Astrocyte (in vitro differentiated cells and primary cell): Measurements from ENCODE around the gene NSUN7. TPM values are rescaled to one million over a fixed set of nuclear protein-coding genes. Genes with fewer than 3 reads are reported as not detected.
"Not testable (repeated sequence)": the region's sequence is repeated elsewhere in the genome, so short reads cannot be mapped to it uniquely, and the experiment has no call there.

Experiments used
- DNase-seq: peaks from one replicate; pipeline ENCODE4 v3.0.0-alpha.2; 2010; ENCODE audit warnings: low read depth
- FAIRE-seq: peaks from 2 replicates; lab custom pipeline; 2011; peaks lifted over from hg19 to GRCh38; lab: Jason Lieb, UNC
- H2AFZ ChIP-seq: 2 replicates; pipeline ENCODE4 v1.6.0; 2012; ENCODE audit warnings: low read depth, low read length, inconsistent platforms
- H3K27ac ChIP-seq: 2 replicates; pipeline ENCODE4 v1.5.1; 2011; ENCODE audit warnings: low read depth, low read length, inconsistent platforms
- H3K27me3 ChIP-seq: 2 replicates; pipeline ENCODE4 v1.6.0; 2011; ENCODE audit warnings: low read length, inconsistent platforms; ENCODE audit not compliant: insufficient read depth
- H3K36me3 ChIP-seq: 2 replicates; pipeline ENCODE4 v1.5.1; 2011; ENCODE audit warnings: low read length, inconsistent platforms; ENCODE audit not compliant: insufficient read depth
- H3K4me1 ChIP-seq: 2 replicates; pipeline ENCODE4 v1.5.1; 2011; ENCODE audit warnings: low read length, inconsistent platforms; ENCODE audit not compliant: insufficient read depth
- H3K4me2 ChIP-seq: 2 replicates; pipeline ENCODE4 v1.6.0; 2012; ENCODE audit warnings: low read length, inconsistent platforms
- H3K4me3 ChIP-seq: 2 replicates; pipeline ENCODE4 v1.5.1; 2011; ENCODE audit warnings: low read depth, mild to moderate bottlenecking, low read length, inconsistent platforms; ENCODE audit not compliant: insufficient read depth
- H3K79me2 ChIP-seq: 2 replicates; pipeline ENCODE4 v1.6.0; 2012; ENCODE audit warnings: mild to moderate bottlenecking, low read length, inconsistent platforms; ENCODE audit not compliant: insufficient read depth
- H3K9ac ChIP-seq: 2 replicates; pipeline ENCODE4 v1.6.0; 2012; ENCODE audit warnings: mild to moderate bottlenecking, low read length, inconsistent platforms
- H3K9me3 ChIP-seq: 2 replicates; pipeline ENCODE4 v1.5.1; 2012; ENCODE audit warnings: low read depth, mild to moderate bottlenecking, low read length, inconsistent platforms; ENCODE audit not compliant: insufficient read depth
- H4K20me1 ChIP-seq: 2 replicates; pipeline ENCODE4 v1.6.0; 2012; ENCODE audit warnings: low read length, inconsistent platforms; ENCODE audit not compliant: insufficient read depth
- H3K27ac Mint-ChIP-seq: one replicate; pipeline ENCODE4 v1.8.0; 2021; ENCODE audit warnings: mild to moderate bottlenecking, mixed read lengths; ENCODE audit not compliant: unreplicated experiment
- H3K27me3 Mint-ChIP-seq: one replicate; pipeline ENCODE4 v1.8.0; 2021; ENCODE audit warnings: low read depth, mixed read lengths; ENCODE audit not compliant: unreplicated experiment
- H3K36me3 Mint-ChIP-seq: one replicate; pipeline ENCODE4 v1.8.0; 2021; ENCODE audit warnings: low read depth, mixed read lengths; ENCODE audit not compliant: unreplicated experiment
- H3K4me1 Mint-ChIP-seq: one replicate; pipeline ENCODE4 v1.8.0; 2021; ENCODE audit warnings: low read depth, mixed read lengths; ENCODE audit not compliant: unreplicated experiment
- H3K4me3 Mint-ChIP-seq: one replicate; pipeline ENCODE4 v1.8.0; 2021; ENCODE audit warnings: mild to moderate bottlenecking, moderate library complexity, mixed read lengths; ENCODE audit not compliant: unreplicated experiment
- H3K9me3 Mint-ChIP-seq: one replicate; pipeline ENCODE4 v1.8.0; 2021; ENCODE audit warnings: mild to moderate bottlenecking, mixed read lengths; ENCODE audit not compliant: unreplicated experiment
- CTCF ChIP-seq: IDR thresholded peaks from 2 replicates; pipeline ENCODE4 v1.5.1; 2011; ENCODE audit warnings: low read depth, mild to moderate bottlenecking, inconsistent platforms, low read length, moderate library complexity; ENCODE audit not compliant: insufficient read depth
- EZH2 ChIP-seq: IDR thresholded peaks from 2 replicates; pipeline ENCODE4 v1.6.1; 2012; ENCODE audit warnings: mild to moderate bottlenecking, low read length, inconsistent platforms; ENCODE audit not compliant: insufficient read depth
- total RNA-seq: library from RNA; stranded (reverse); gene quantifications from 2 replicates; pipeline ENCODE4 v1.2.1, GENCODE V29; 2021

Gene NSUN7
- total RNA-seq, 1 donor from 2014 or later, result 2.5 TPM

DNA sequence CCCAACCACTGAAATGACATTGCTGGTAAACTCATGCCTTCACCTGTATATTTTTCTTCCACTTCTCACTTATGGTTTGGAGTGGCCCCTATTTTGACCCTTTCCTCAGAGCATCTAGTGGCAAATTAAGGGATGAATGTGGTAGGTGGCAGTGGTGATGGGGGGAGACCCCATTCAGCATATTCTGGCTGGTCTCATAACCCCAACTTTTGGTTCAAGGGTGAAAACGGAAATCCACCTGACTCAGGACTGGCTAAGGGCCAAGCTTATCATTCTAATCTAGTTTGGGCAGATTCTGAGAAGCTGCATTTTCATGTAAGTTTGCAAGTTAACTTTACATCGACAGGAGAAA, 47.0 kb upstream of the NSUN7 start:
- H3K27ac Mint-ChIP-seq, result no peak overlapping the region

GRCh38 chr4:40704073-40704472, 45.7 kb upstream of the NSUN7 start:
- no peaks in the 10 kb centered on the region for H3K4me1 Mint-ChIP-seq
- no peaks in the 10 kb centered on the region for H4K20me1 ChIP-seq
- no peak for FAIRE-seq
- H3K27ac Mint-ChIP-seq, result no peak overlapping the region
- no peak overlapping the region for H2AFZ ChIP-seq
- H3K36me3 ChIP-seq, result no peaks in the 10 kb centered on the region
- H3K4me1 ChIP-seq, result no peaks in the 10 kb centered on the region
- no peak overlapping the region for H3K4me2 ChIP-seq
- no peak for DNase-seq
- no peak overlapping the region for H3K27ac ChIP-seq
- TF ChIP-seq EZH2 (no peak), CTCF (no peak)
- no peak overlapping the region for H3K9ac ChIP-seq
- no peaks in the 10 kb centered on the region for H3K27me3 ChIP-seq
- no peaks in the 10 kb centered on the region for H3K27me3 Mint-ChIP-seq
- no peaks in the 10 kb centered on the region for H3K36me3 Mint-ChIP-seq
- H3K9me3 Mint-ChIP-seq, result no peaks in the 10 kb centered on the region
- no peaks in the 10 kb centered on the region for H3K9me3 ChIP-seq
- H3K79me2 ChIP-seq, result no peaks in the 10 kb centered on the region
- H3K4me3 Mint-ChIP-seq, result no peak overlapping the region
- no peak overlapping the region for H3K4me3 ChIP-seq

More for the DNA sequence above, 47.0 kb upstream of the NSUN7 start:
- Histone ChIP-seq H3K9ac (no peak overlapping the region), H3K4me2 (no peak overlapping the region), H3K27me3 (no peaks in the 10 kb centered on the region), H3K4me3 (no peak overlapping the region), H3K36me3 (no peaks in the 10 kb centered on the region), H3K27ac (no peak overlapping the region), H3K4me1 (no peaks in the 10 kb centered on the region), H3K79me2 (no peaks in the 10 kb centered on the region), H4K20me1 (no peaks in the 10 kb centered on the region), H2AFZ (no peak overlapping the region), H3K9me3 (no peaks in the 10 kb centered on the region)
- Mint-ChIP-seq H3K4me1 (no peaks in the 10 kb centered on the region), H3K4me3 (no peak overlapping the region), H3K27me3 (no peaks in the 10 kb centered on the region), H3K36me3 (no peaks in the 10 kb centered on the region), H3K9me3 (no peaks in the 10 kb centered on the region)
- no peak for FAIRE-seq
- DNase-seq, result no peak
- no peak for TF ChIP-seq CTCF
- no peak for TF ChIP-seq EZH2

- no peak for FAIRE-seq
- H3K4me3 Mint-ChIP-seq, result no peak overlapping the region
- H3K9me3 ChIP-seq, result no peaks in the 10 kb centered on the region
- H3K4me1 ChIP-seq, result no peaks in the 10 kb centered on the region
- DNase-seq, result no peak
- no peak overlapping the region for H3K27ac Mint-ChIP-seq
- H4K20me1 ChIP-seq, result no peaks in the 10 kb centered on the region
- no peak overlapping the region for H3K4me3 ChIP-seq
- no peaks in the 10 kb centered on the region for H3K27me3 ChIP-seq
- H3K27me3 Mint-ChIP-seq, result no peaks in the 10 kb centered on the region
- H3K9ac ChIP-seq, result no peak overlapping the region
- no peaks in the 10 kb centered on the region for H3K9me3 Mint-ChIP-seq
- no peaks in the 10 kb centered on the region for H3K4me1 Mint-ChIP-seq
- H3K36me3 ChIP-seq, result no peaks in the 10 kb centered on the region
- H3K4me2 ChIP-seq, result no peak overlapping the region
- H3K79me2 ChIP-seq, result no peaks in the 10 kb centered on the region
- H3K27ac ChIP-seq, result no peak overlapping the region
- no peak overlapping the region for H2AFZ ChIP-seq
- no peak for TF ChIP-seq CTCF
- TF ChIP-seq EZH2, result no peak
- H3K36me3 Mint-ChIP-seq, result no peaks in the 10 kb centered on the region
These were observed 39.1 kb upstream of the NSUN7 start for GRCh38 chr4:40710484-40711254.

- H3K79me2 ChIP-seq, H3K4me3 ChIP-seq, H3K9me3 Mint-ChIP-seq, H3K4me1 ChIP-seq, H3K4me2 ChIP-seq, H3K9me3 ChIP-seq, H3K27me3 ChIP-seq, H3K9ac ChIP-seq, FAIRE-seq, DNase-seq, H3K4me1 Mint-ChIP-seq, H3K36me3 Mint-ChIP-seq, H2AFZ ChIP-seq, H3K4me3 Mint-ChIP-seq, H3K27ac ChIP-seq, H3K27ac Mint-ChIP-seq, H3K27me3 Mint-ChIP-seq, H3K36me3 ChIP-seq, H4K20me1 ChIP-seq: not testable (repeated sequence)
These were observed 36.8 kb upstream of the NSUN7 start for GRCh38 chr4:40713001-40713400.
